HepG2 (cell line): ENCODE data around the gene NOL4L. TPM values are rescaled to one million over a fixed set of nuclear protein-coding genes. Genes with fewer than 3 reads are reported as not detected.

Experiments
- ATRX ChIP-seq: sonication (generic); formaldehyde crosslinking; IDR thresholded peaks from 2 replicates; pipeline ENCODE4 v1.4.0; 2020; ENCODE audit warnings: missing genetic modification reagents, borderline replicate concordance
- CBX1 ChIP-seq: IDR thresholded peaks from one replicate; pipeline ENCODE4 v1.6.1; 2016; ENCODE audit warnings: antibody characterized with exemption, low read depth
- ELK4 ChIP-seq: sonication (generic); formaldehyde crosslinking; IDR thresholded peaks from 2 replicates; pipeline ENCODE4 v1.9.0; 2021; ENCODE audit warnings: missing genetic modification reagents, borderline replicate concordance
- EZH2 ChIP-seq: conservative IDR thresholded peaks from 2 replicates; pipeline ENCODE4 v1.6.1; 2012; ENCODE audit warnings: mild to moderate bottlenecking, low read depth, low read length, moderate library complexity
- NFKBIZ ChIP-seq: IDR thresholded peaks from 2 replicates; pipeline ENCODE4 v1.6.1; 2018; ENCODE audit warnings: missing genetic modification reagents, missing compliant biosample characterization
- PRPF4 ChIP-seq: fragments of 200-400 bp; formaldehyde crosslinking; IDR thresholded peaks from 2 replicates; pipeline ENCODE4 v1.6.1; 2016; ENCODE audit warnings: low read length, low read depth; ENCODE audit not compliant: poor library complexity, severe bottlenecking
- SKI ChIP-seq: fragments of 450-650 bp; IDR thresholded peaks from one replicate; pipeline ENCODE4 v1.6.1; 2018; ENCODE audit warnings: mild to moderate bottlenecking; ENCODE audit not compliant: partially characterized antibody
- SMARCE1 ChIP-seq: fragments of 450-650 bp; IDR thresholded peaks from 2 replicates; pipeline ENCODE4 v1.6.1; 2017; ENCODE audit warnings: borderline replicate concordance
- SNAPC4 ChIP-seq: sonication (generic); formaldehyde crosslinking; IDR thresholded peaks from 2 replicates; pipeline ENCODE4 v1.4.0; 2020; ENCODE audit warnings: mild to moderate bottlenecking, missing genetic modification reagents
- TFDP1 ChIP-seq: IDR thresholded peaks from 2 replicates; pipeline ENCODE4 v1.6.1; 2016; ENCODE audit warnings: missing compliant biosample characterization, missing genetic modification reagents, borderline replicate concordance
- ZFP62 ChIP-seq: sonication (generic); formaldehyde crosslinking; IDR thresholded peaks from 2 replicates; pipeline ENCODE4 v1.4.0; 2020; ENCODE audit warnings: missing genetic modification reagents
- ZNF343 ChIP-seq: sonication (generic); formaldehyde crosslinking; IDR thresholded peaks from 2 replicates; pipeline ENCODE4 v1.4.0; 2020; ENCODE audit warnings: mild to moderate bottlenecking, missing genetic modification reagents
- ZNF607 ChIP-seq: sonication (generic); formaldehyde crosslinking; IDR thresholded peaks from 2 replicates; pipeline ENCODE4 v1.5.1; 2020; ENCODE audit warnings: missing genetic modification reagents, mild to moderate bottlenecking, borderline replicate concordance
- ZNF7 ChIP-seq: IDR thresholded peaks from 2 replicates; pipeline ENCODE4 v1.6.1; 2016; ENCODE audit warnings: missing biosample characterization, missing genetic modification reagents
- ZNF737 ChIP-seq: sonication (generic); formaldehyde crosslinking; IDR thresholded peaks from 2 replicates; pipeline ENCODE4 v1.5.0; 2020; ENCODE audit warnings: missing genetic modification reagents, mild to moderate bottlenecking, borderline replicate concordance
- ZNF747 ChIP-seq: sonication (generic); formaldehyde crosslinking; IDR thresholded peaks from 2 replicates; pipeline ENCODE4 v1.8.1; 2023; ENCODE audit warnings: missing genetic modification reagents, mild to moderate bottlenecking, borderline replicate concordance
- polyA plus RNA-seq, 8 experiments: library from polyadenylated mRNA; depleted of rRNA in 3 of 8; stranded (reverse) in 7 of 8; unstranded in 1 of 8; fragments of >200 nt; fragmentation: Illumina TruSeq in 4 of 8; extraction: Trizol in 4 of 8; gene quantifications; 2 replicates each; pipeline versions ENCODE4 v1.2.1 to v1.2.3, GENCODE V29; 2011 to 2016; ENCODE audit warnings: low read depth in 4 of 8, missing spikeins in 1 of 8, mixed read lengths in 1 of 8; ENCODE audit not compliant: insufficient read depth in 1 of 8
- total RNA-seq, 5 experiments: library from RNA; depleted of rRNA; stranded (reverse); fragments of >200 nt; fragmentation: Illumina TruSeq; extraction: Trizol; gene quantifications; 2 replicates each; pipeline ENCODE4 v1.2.3, GENCODE V29; 2016; ENCODE audit warnings: low read depth in 1 of 5

Gene NOL4L
- total and polyA plus RNA-seq, 2 of the 13 experiments (the other 11 are each of a cell fraction or from before 2014, with no cell fraction given) = 16.6 to 35.4 TPM

- 0 out of 2 replicates have a peak, but pooled peaks have one; percentile 83 for TF ChIP-seq ZNF737
- TF ChIP-seq ZNF607 = peak; percentile 55
- TF ChIP-seq ZNF7 = no peak
- TF ChIP-seq ZNF747 = 0 out of 2 replicates have a peak, but pooled peaks have one; percentile 18
- TF ChIP-seq TFDP1 (CRISPR knock-in tag) = peak; percentile 47; the same call in 1 of the 2 replicates
- TF ChIP-seq SNAPC4 (CRISPR knock-in tag) = no peak
- TF ChIP-seq CBX1 = peak; percentile 20
- no peak for TF ChIP-seq ELK4 (CRISPR knock-in tag)
- TF ChIP-seq SMARCE1 = no peak
- peak; percentile 60 for TF ChIP-seq SKI
- TF ChIP-seq NFKBIZ (CRISPR knock-in tag) = 0 out of 2 replicates have a peak, but pooled peaks have one; percentile 21
- TF ChIP-seq ZFP62 = no peak
- TF ChIP-seq PRPF4 = no peak
- TF ChIP-seq ATRX (CRISPR knock-in tag) = peak; percentile 72; the same call in 1 of the 2 replicates
- TF ChIP-seq ZNF343 (CRISPR knock-in tag) = no peak
- no peak for TF ChIP-seq EZH2
Measured at GRCh38 chr20:32522776-32523612, 62.1 kb downstream of the NOL4L start (continued).
